ENCODE data around the gene HM13.
A peak's percentile ranks its signal among the peaks of the same experiment; 100 is the strongest.

The HM13 gene

DNA sequence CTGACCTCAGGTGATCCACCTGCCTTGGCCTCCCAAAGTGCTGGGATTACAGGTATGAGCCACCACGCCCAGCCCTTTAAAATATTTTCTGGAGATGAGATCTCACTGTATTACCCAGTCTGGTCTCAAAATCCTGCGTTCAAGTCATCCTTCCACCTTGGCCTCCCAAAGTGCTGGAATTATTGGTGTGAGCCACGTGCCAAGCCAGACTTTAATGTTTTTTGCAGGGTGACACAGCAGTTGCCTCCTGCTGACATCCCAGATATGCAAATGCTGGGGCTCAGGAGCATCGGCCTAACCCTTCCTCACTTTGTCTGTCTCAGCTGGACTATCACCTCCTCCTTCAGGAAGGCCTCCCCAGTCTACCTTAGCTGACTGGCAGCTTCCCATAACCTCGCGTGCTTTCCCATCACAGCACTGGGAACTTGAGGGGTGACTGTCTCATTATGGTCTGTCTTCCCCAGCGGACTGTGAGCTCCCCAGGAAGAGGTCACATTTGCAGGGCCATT is 76.5 kb downstream of the HM13 start:
- TF ChIP-seq, protein P1, sequence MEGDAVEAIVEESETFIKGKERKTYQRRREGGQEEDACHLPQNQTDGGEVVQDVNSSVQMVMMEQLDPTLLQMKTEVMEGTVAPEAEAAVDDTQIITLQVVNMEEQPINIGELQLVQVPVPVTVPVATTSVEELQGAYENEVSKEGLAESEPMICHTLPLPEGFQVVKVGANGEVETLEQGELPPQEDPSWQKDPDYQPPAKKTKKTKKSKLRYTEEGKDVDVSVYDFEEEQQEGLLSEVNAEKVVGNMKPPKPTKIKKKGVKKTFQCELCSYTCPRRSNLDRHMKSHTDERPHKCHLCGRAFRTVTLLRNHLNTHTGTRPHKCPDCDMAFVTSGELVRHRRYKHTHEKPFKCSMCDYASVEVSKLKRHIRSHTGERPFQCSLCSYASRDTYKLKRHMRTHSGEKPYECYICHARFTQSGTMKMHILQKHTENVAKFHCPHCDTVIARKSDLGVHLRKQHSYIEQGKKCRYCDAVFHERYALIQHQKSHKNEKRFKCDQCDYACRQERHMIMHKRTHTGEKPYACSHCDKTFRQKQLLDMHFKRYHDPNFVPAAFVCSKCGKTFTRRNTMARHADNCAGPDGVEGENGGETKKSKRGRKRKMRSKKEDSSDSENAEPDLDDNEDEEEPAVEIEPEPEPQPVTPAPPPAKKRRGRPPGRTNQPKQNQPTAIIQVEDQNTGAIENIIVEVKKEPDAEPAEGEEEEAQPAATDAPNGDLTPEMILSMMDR (IDR thresholded peaks at IDR 0.05), result no peak
- Mint-ChIP-seq H3K36me3 (ENCODE audit: low read depth) (no peaks in the 10 kb centered on the region), H3K4me1 (peaks cover 44% of the 10 kb centered on the region), H3K9me3 (peaks cover 5% of the 10 kb centered on the region), H3K4me3 (no peak overlapping the region), H3K27me3 (ENCODE audit: low read depth, poor library complexity) (peaks cover 8% of the 10 kb centered on the region), H3K27ac (peak overlapping the region; percentile 48)
- no peak for DNase-seq

- TF ChIP-seq, protein P1 (IDR thresholded peaks at IDR 0.05), result no peak
Measured at GRCh38 chr20:31593221-31594001, 79.2 kb downstream of the HM13 start.

GRCh38 chr20:31594002-31594557 is 79.8 kb downstream of the HM13 start:
- Mint-ChIP-seq H3K27me3 (ENCODE audit: low read depth, poor library complexity) (peaks cover 3% of the 10 kb centered on the region), H3K4me3 (no peak overlapping the region), H3K36me3 (ENCODE audit: low read depth) (no peaks in the 10 kb centered on the region)

More at GRCh38 chr20:31593221-31594001, 79.2 kb downstream of the HM13 start:
- peaks cover 44% of the 10 kb centered on the region for H3K4me1 Mint-ChIP-seq
- H3K4me3 Mint-ChIP-seq, result no peak overlapping the region
- peak overlapping the region; percentile 45 for H3K27ac Mint-ChIP-seq
- DNase-seq, result no peak
- H3K27me3 Mint-ChIP-seq (ENCODE audit: low read depth, poor library complexity), result peaks cover 5% of the 10 kb centered on the region
- H3K9me3 Mint-ChIP-seq, result peaks cover 1% of the 10 kb centered on the region
- no peaks in the 10 kb centered on the region for H3K36me3 Mint-ChIP-seq (ENCODE audit: low read depth)

GRCh38 chr20:31594558-31595379 is 80.5 kb downstream of the HM13 start:
- no peaks in the 10 kb centered on the region for H3K27me3 Mint-ChIP-seq (ENCODE audit: low read depth, poor library complexity)
- TF ChIP-seq, protein P1 (IDR thresholded peaks at IDR 0.05), result no peak
- peak; percentile 27 for DNase-seq
- peaks cover 31% of the 10 kb centered on the region for H3K4me1 Mint-ChIP-seq
- no peaks in the 10 kb centered on the region for H3K36me3 Mint-ChIP-seq (ENCODE audit: low read depth)
- peak overlapping the region; percentile 33 for H3K27ac Mint-ChIP-seq
- H3K4me3 Mint-ChIP-seq, result no peak overlapping the region
- H3K9me3 Mint-ChIP-seq, result no peaks in the 10 kb centered on the region

More at GRCh38 chr20:31594002-31594557, 79.8 kb downstream of the HM13 start:
- H3K4me1 Mint-ChIP-seq, result peaks cover 38% of the 10 kb centered on the region
- H3K27ac Mint-ChIP-seq, result peak overlapping the region; percentile 33
- no peak for DNase-seq
- TF ChIP-seq, protein P1 (IDR thresholded peaks at IDR 0.05), result no peak
- H3K9me3 Mint-ChIP-seq, result no peaks in the 10 kb centered on the region

- TF ChIP-seq, protein P1 (IDR thresholded peaks at IDR 0.05), result no peak
- no peak for DNase-seq
- H3K27me3 Mint-ChIP-seq (ENCODE audit: low read depth, poor library complexity), result no peaks in the 10 kb centered on the region
- H3K27ac Mint-ChIP-seq, result peak overlapping the region; percentile 93
- no peak overlapping the region for H3K4me3 Mint-ChIP-seq
- H3K9me3 Mint-ChIP-seq, result no peaks in the 10 kb centered on the region
- H3K4me1 Mint-ChIP-seq, result peaks cover 31% of the 10 kb centered on the region
- no peaks in the 10 kb centered on the region for H3K36me3 Mint-ChIP-seq (ENCODE audit: low read depth)
Measured at GRCh38 chr20:31595380-31595653, 81.1 kb downstream of the HM13 start.
